Fibroblast of lung (primary cell): ENCODE results near the gene PLXNA4. TPM values are rescaled to one million over a fixed set of nuclear protein-coding genes. Genes with fewer than 3 reads are reported as not detected.

Experiments used
- DNase-seq, 2 donors: peaks; one replicate each; pipeline versions ENCODE4 v3.0.0 to v3.0.0-alpha.2; 2010; ENCODE audit warnings: low read depth in 2 of 2
- H2AFZ ChIP-seq: 2 replicates; pipeline ENCODE4 v1.5.1; 2012; ENCODE audit warnings: low read length, control low read depth, inconsistent platforms
- H3K27ac ChIP-seq: 2 replicates; pipeline ENCODE4 v1.5.1; 2011; ENCODE audit warnings: low read length, control low read depth; ENCODE audit not compliant: insufficient read depth
- H3K27me3 ChIP-seq: 2 replicates; pipeline ENCODE4 v1.5.1; 2011; ENCODE audit warnings: mild to moderate bottlenecking, low read length; ENCODE audit not compliant: control insufficient read depth, insufficient read depth
- H3K36me3 ChIP-seq: 2 replicates; pipeline ENCODE4 v1.5.1; 2011; ENCODE audit warnings: low read length; ENCODE audit not compliant: control insufficient read depth, insufficient read depth
- H3K4me1 ChIP-seq: 2 replicates; pipeline ENCODE4 v1.5.1; 2011; ENCODE audit warnings: low read length; ENCODE audit not compliant: control insufficient read depth, insufficient read depth; ENCODE audit errors: extremely low read depth
- H3K4me2 ChIP-seq: 2 replicates; pipeline ENCODE4 v1.5.1; 2011; ENCODE audit warnings: low read length, control low read depth; ENCODE audit not compliant: insufficient read depth; ENCODE audit errors: extremely low read depth
- H3K4me3 ChIP-seq, 4 experiments: fragments of 200-600 bp in 1 of 4; sonication (generic) in 1 of 4; replicated peaks in 1 of 4; 2 replicates each; pipeline ENCODE4 v1.5.1; 2011 to 2016; ENCODE audit warnings: low read length in 4 of 4, low read depth in 3 of 4, mild to moderate bottlenecking in 3 of 4, control low read depth in 2 of 4, inconsistent platforms in 1 of 4, mixed read lengths in 1 of 4; ENCODE audit not compliant: insufficient read depth in 1 of 4; ENCODE audit errors: control extremely low read depth in 1 of 4
- H3K79me2 ChIP-seq: 2 replicates; pipeline ENCODE4 v1.5.1; 2012; ENCODE audit warnings: mild to moderate bottlenecking, low read length, inconsistent platforms; ENCODE audit not compliant: control insufficient read depth, insufficient read depth
- H3K9ac ChIP-seq: 2 replicates; pipeline ENCODE4 v1.5.1; 2011; ENCODE audit warnings: mild to moderate bottlenecking, low read length, control low read depth; ENCODE audit not compliant: insufficient read depth
- H3K9me3 ChIP-seq: 2 replicates; pipeline ENCODE4 v1.5.1; 2012; ENCODE audit warnings: low read depth, low read length; ENCODE audit not compliant: control insufficient read depth, insufficient read depth
- H4K20me1 ChIP-seq: 2 replicates; pipeline ENCODE4 v1.5.1; 2011; ENCODE audit warnings: low read length; ENCODE audit not compliant: control insufficient read depth, insufficient read depth; ENCODE audit errors: extremely low read depth
- EZH2 ChIP-seq: IDR thresholded peaks from 2 replicates; pipeline ENCODE4 v1.5.1; 2012; ENCODE audit warnings: low read length, control low read depth, mild to moderate bottlenecking; ENCODE audit errors: missing control alignments
- polyA plus RNA-seq, 2 donors: library from polyadenylated mRNA; depleted of rRNA in 1 of 2; stranded (reverse) in 1 of 2; unstranded in 1 of 2; fragments of >200 nt; gene quantifications; 2 replicates each; pipeline ENCODE4 v1.2.1, GENCODE V29; 2011 to 2012; ENCODE audit warnings: missing spikeins in 1 of 2
- total RNA-seq: library from RNA; depleted of rRNA; stranded (reverse); fragments of >200 nt; gene quantifications from 2 replicates; pipeline ENCODE4 v1.2.1, GENCODE V29; 2014
- TF ChIP-seq, protein P1 (sequence below), 2 donors: IDR thresholded peaks in 1 of 2; conservative IDR thresholded peaks in 1 of 2; 1 replicate in 1 of 2; 2 replicates in 1 of 2; pipeline ENCODE4 v1.5.1; 2011 to 2012; ENCODE audit warnings: low read length in 2 of 2, control low read depth in 1 of 2, inconsistent platforms in 1 of 2, low read depth in 1 of 2, mild to moderate bottlenecking in 1 of 2

PLXNA4 gene
- total and polyA plus RNA-seq, 2 donors (not counting 1 experiment from before 2014, with no cell fraction given) = 1.2 to 1.5 TPM

DNA sequence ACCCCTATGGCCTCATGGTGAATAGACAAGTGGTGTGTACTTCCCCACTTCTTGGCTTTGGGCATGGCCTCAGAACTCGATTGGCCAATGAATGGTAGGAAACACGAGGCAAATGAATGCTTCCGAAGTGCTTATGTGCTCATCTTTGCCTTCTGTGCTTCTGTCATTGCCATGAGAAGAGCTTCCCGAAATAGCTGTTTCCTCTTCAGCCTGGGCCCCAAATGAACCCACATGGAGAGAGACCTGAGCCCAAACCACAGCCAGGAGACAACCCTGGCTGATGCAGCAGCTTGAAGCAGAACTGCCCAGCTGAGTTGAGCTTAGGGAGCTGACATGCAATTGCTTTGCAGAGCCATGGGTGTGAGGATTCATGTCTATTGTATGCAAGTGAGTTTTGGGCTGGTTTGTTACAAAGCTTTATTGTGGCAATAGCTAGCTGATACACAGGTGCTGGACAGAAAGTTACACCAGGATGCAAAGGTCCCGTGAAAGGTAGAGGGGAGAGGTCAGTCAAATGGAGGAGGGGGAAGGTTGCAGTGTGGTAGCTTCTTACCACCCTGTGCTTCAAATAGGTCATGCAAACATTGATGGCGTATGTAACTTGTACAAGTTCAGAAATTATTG, 328.2 kb downstream of the PLXNA4 start:
- Histone ChIP-seq H3K27ac (no peak overlapping the region), H3K4me2 (no peak overlapping the region), H2AFZ (no peak overlapping the region), H4K20me1 (no peaks in the 10 kb centered on the region), H3K79me2 (no peaks in the 10 kb centered on the region), H3K4me1 (no peaks in the 10 kb centered on the region), H3K4me3 (no peak overlapping the region), H3K9me3 (no peaks in the 10 kb centered on the region), H3K27me3 (no peaks in the 10 kb centered on the region), H3K36me3 (no peaks in the 10 kb centered on the region), H3K9ac (no peak overlapping the region)
- DNase-seq = no peak
- TF ChIP-seq EZH2 = no peak
- TF ChIP-seq, protein P1, sequence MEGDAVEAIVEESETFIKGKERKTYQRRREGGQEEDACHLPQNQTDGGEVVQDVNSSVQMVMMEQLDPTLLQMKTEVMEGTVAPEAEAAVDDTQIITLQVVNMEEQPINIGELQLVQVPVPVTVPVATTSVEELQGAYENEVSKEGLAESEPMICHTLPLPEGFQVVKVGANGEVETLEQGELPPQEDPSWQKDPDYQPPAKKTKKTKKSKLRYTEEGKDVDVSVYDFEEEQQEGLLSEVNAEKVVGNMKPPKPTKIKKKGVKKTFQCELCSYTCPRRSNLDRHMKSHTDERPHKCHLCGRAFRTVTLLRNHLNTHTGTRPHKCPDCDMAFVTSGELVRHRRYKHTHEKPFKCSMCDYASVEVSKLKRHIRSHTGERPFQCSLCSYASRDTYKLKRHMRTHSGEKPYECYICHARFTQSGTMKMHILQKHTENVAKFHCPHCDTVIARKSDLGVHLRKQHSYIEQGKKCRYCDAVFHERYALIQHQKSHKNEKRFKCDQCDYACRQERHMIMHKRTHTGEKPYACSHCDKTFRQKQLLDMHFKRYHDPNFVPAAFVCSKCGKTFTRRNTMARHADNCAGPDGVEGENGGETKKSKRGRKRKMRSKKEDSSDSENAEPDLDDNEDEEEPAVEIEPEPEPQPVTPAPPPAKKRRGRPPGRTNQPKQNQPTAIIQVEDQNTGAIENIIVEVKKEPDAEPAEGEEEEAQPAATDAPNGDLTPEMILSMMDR (conservative IDR thresholded peaks at IDR 0.05 in 1 of 2, IDR thresholded peaks at IDR 0.05 in 1 of 2; ENCODE audit: low read depth in 1 of 2, low read length in 2 of 2) = no peak

DNA sequence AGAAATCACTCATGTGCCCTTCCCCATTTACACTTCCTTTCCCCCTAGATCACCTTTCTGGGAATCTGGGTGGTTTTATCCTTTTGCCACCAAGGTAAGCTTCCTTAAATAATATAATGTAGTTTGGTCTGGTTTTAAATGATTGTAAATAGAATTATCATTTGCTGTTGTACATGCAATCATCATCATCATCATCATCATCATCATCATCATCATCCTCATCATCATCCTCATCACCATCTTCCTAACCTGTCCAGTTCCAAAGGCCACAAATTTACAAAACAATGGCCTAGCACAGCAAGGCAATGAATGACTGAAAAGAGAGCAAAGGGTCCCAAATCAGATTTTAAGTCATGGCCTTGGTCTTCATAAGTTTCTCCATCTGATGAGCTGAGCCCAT, 329.7 kb downstream of the PLXNA4 start:
- H3K9ac ChIP-seq = no peak overlapping the region
- no peak overlapping the region for H3K27ac ChIP-seq
- no peaks in the 10 kb centered on the region for H3K27me3 ChIP-seq
- H3K4me2 ChIP-seq = no peak overlapping the region
- no peaks in the 10 kb centered on the region for H3K4me1 ChIP-seq
- H3K9me3 ChIP-seq = no peaks in the 10 kb centered on the region
- H3K4me3 ChIP-seq = no peak overlapping the region
- H4K20me1 ChIP-seq = no peaks in the 10 kb centered on the region
- H2AFZ ChIP-seq = no peak overlapping the region
- TF ChIP-seq EZH2 = no peak
- no peak for DNase-seq
- H3K79me2 ChIP-seq = no peaks in the 10 kb centered on the region
- no peaks in the 10 kb centered on the region for H3K36me3 ChIP-seq

DNA sequence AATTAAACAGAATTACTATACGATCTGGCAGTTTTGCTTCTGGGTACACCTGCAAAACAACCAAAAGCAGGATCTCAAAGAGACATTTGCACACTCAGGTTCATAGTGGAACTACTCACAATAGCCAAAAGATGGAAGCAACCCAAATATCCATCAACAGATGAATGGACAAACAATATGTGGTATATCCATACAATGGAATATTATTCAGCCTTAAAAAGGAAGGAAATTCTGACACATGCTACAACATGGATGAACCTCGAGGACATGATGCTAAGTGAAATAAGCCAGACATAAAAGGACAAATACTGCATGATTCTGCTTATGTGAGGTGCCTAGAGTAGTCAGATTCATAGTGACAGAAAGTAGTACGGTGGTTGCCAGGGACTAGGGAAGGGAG, 330.7 kb downstream of the PLXNA4 start:
- Histone ChIP-seq H3K36me3 (no peaks in the 10 kb centered on the region), H3K27me3 (no peaks in the 10 kb centered on the region), H3K4me2 (no peak overlapping the region), H3K9ac (no peak overlapping the region), H3K9me3 (no peaks in the 10 kb centered on the region), H3K4me3 (no peak overlapping the region), H3K27ac (no peak overlapping the region), H4K20me1 (no peaks in the 10 kb centered on the region), H3K79me2 (no peaks in the 10 kb centered on the region), H3K4me1 (no peaks in the 10 kb centered on the region), H2AFZ (no peak overlapping the region)
- DNase-seq = no peak
- no peak for TF ChIP-seq EZH2
- TF ChIP-seq, protein P1 (conservative IDR thresholded peaks at IDR 0.05 in 1 of 2, IDR thresholded peaks at IDR 0.05 in 1 of 2; ENCODE audit: low read depth in 1 of 2, low read length in 2 of 2) = no peak
